GF-D8 (cell line): ENCODE measurements around the gene MEIOSIN.
"Not testable (repeated sequence)": the region's sequence is repeated elsewhere in the genome, so short reads cannot be mapped to it uniquely, and the experiment has no call there.

Experiments used
- DNase-seq: peaks from one replicate; lab custom pipeline; 2025; lab: John Stamatoyannopoulos, UW

MEIOSIN gene

GRCh38 chr19:45780448-45781213 is 47.4 kb downstream of the MEIOSIN start:
- DNase-seq, result no peak

DNA sequence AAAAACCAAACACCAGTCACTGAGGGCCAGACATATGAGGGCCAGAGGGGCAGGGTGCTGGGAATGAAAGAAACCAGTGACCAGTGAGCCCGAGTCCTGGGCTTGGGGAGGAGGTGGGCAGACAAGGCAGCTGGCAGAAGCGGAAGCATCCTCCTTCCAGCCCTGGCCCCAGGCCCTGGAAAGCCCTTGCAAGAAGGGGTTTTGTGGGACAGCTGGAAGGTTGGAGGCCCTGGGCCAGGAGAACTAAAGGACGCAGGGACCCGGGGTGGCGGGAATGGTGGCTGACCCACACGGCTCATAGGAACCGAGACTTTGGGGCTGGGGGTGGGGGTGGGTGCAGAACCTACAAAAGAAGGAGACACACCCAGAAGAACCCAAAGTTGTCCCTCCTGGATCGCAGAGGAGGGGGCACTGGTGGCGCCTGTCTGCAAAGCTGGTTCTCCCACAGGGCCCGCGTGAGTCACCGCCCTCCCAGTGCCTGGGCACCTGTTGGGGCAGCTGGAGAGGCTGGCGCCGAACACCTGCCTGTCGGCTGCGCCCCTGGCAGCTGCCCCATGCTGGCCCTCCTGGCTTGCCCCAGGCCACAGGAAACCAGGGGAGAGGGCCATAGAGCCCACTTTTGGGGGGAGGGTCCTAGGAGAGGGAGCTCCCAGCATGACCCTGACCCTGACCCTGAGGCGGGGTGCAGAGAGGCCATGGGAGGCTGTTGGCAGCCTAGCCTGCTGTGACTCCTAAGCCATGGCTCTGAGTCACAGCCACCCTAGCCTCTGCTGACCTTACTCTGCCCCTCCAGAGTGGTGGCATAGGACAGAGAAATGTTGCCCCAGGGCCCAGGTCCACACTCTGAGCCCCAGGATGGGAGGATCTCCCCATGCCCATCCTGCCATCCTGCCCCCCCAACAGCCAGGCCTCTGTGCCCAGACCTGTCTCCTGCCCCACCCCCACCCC is 48.2 kb downstream of the MEIOSIN start:
- no peak for DNase-seq

DNA sequence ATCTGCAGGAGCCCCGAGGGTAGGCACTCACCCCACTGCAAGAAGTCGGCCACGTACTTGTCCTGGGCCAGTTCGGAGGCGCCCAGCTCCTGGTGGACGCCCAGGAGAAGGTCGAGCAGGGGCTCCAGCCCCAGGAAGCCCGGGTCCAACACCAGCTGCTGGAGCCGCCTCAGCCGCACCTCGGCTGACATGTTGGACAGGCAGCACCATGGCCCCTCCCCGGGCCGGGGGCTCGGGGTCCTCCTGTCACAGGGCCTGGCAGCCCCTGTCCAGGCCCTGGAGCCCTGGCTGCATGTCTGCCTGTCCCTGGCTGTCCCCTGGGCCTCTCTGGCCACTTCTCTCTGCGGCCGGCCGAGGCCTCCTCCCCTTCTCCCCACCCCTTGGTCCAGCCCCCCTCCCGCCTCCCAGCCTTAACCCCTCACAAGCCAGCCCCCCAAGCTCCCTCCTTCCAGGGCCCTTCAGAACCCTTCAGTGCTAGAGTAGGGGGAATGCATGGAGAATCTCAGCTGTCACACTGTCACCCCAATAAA is 49.0 kb downstream of the MEIOSIN start, which contains the start of gene DMPK:
DMPK (minus strand) TSS at position 329 of the 530 bp plus-strand sequence; CDS start at position 191, 138 bp downstream.
- DNase-seq, result no peak

DNA sequence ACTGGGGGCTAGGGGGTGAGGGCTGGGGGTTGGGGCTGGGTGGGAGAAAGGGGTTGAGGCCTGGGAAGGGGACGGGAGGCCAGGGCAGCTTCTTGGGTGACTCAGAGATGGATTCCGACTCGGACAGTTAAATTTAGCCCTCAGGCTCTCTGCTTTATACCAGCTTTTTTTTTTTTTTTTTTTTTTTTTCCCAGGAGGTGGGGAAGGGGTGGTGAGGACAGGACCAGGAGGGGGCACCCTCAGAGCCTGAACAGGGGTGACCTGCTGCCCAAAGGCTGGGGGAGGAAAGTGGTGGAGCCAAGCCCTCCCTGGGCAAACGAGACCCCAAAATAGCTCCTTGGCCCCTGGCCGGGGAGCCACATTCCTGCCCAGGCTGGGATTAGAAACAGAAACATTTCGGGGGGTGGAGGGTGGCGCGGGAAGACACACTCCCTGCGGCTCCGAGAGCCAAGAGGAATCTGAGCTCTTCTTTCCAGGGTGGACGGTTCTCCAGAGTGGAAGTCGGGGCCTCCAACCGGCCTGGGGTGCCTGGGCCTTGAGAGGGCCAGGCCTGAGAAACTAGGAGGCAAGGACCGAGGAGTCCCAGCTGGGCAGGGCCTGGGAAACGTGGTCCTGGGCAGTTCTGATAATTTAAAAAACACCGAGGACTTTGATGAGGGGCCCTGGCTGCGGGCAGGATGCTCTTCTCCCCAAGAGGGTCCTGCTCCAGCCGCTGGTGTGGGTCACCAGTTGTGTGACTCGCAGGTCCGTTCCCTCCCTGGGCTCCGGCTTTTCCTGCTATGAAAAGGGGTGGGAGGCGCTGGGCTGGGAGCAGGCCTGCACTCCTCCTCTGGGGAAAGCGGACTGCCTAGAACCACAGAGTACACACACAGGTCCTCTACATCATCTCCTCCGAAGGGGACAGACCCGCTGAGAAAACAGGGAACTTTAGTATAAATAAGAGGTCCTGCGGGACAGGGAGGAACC is 49.9 kb downstream of the MEIOSIN start:
- no peak for DNase-seq

DNA sequence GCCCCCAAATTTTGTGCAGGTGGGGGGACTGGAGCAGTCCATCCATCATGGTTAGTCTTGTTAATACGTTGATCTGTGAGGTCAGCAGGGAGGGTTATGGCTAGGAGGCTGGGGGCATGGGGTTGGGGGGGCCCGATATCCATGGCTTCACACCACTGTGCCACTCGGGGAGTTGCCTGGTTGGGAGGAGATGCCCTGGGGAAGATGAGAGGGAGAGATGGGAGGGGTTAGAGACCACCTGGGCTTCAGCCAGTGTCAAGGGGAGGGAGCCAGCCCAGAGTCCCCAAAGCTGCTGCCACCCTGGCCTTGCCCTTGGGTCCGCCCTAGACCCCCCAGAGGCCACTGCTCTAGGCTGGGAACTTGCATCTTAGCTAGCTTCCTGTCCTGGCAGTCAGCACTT is 50.9 kb downstream of the MEIOSIN start:
- no peak for DNase-seq

DNA sequence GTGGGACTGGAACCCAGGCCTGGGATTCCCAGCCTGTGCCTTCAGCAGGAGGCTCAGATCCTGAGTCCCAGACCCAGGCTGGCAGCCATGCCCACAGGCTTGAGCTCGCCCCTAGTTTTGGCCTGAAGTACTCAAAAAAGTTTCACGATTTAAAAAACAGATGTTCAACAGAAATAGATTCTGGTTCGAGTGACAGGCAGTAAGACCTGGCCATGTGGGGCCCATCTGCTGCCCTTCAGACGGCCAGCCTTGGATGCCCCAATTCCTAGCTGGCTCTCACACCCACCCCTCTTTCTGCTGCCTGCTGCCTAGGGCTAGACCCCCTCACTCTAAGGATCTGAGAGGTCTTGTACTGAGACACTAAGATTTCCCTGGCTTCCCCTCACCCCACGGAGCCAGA is 51.9 kb downstream of the MEIOSIN start:
- DNase-seq, result no peak

DNA sequence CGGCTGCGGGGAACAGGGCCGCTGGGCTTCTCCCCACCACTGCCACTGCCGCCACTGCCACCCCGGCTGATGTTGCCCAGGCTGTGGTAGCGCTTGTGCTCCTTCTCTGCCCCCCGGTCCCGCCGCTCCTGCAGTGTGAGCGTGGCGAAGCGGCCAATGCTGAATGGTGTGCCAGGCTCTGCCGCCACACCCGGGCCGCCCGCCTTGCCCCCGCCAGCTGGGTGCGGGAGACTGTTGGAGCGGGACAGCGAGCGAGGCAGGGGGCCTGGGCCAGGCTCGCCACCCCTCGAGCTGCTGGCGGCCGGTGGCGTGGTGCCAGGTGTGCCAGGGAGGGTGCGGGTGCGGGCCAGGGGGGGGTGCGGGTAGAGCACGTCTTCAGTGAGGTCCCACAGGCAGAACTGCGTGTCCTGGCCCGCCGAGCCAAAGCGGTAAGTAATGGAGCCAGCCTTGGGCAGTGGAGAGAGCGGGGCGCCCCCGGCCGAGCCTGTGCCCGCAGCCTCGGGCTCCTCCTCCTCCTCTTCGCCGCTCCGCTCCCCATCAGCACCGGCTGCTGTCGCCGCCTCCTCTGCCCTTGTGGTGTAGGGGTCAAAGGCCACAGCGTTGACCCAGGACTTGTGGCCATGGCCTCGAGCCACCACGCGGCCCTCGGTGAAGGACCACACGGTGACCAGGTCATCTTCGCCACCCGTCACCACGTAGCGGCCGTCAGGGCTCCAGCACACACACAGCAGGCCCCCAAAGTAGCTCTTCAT is 52.7 kb downstream of the MEIOSIN start:
- no peak for DNase-seq

GRCh38 chr19:45786533-45786894 is 53.3 kb downstream of the MEIOSIN start:
- no peak for DNase-seq

DNA sequence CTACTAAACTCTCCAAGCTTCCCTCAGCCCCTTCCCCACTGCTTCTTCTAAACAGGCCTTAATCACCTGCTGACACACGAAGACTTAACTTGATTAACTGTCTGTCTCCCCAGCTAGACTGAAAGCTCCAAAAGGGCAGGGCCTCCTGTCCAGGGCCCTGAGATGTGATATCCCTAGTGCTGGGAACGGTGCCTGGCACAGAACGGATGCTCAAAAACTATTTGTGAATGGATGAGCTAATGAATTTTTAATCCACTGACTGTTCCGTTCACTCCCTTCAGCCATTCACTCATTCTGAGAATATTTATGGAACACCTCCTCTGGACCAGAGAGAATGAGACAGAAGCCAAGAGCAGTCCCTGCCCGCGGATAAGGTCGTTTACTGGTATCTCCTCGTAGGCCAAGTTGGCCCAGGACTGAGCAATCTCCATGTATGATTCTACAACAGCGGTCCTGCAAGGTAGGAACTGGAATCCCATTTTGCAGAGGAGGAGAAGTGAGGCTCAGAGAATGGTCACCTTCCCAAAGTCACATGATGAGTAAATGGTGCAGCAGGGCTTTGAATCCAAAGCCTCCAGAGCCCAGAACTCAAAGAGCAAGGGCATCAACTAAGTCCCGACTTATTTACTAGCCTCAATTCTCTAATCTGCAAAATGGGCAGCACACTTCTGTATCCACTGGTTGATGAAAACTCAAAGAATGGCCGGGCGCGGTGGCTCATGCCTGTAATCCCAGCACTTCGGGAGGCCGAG is 56.0 kb downstream of the MEIOSIN start:
- no peak for DNase-seq

DNA sequence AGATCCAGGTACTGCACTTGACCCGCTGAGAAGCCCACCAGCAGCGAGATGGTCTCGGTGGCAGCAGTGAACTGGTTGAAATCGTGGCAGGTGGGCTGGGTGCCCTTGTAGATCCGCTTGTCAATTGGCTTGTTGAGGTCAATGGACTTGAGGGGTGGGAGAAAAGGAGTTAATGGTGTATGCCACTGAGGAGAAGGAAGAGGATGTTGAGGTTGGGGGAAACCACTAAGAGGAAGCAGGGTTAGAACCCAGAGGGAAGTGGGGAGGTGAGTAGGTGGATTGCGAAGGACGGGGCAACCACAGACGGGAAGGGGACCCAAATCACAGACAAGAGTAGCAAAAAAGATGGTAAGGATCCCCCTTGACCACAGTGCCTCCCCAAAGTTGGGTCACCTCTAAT is 57.7 kb downstream of the MEIOSIN start:
- peak; percentile 85 for DNase-seq

DNA sequence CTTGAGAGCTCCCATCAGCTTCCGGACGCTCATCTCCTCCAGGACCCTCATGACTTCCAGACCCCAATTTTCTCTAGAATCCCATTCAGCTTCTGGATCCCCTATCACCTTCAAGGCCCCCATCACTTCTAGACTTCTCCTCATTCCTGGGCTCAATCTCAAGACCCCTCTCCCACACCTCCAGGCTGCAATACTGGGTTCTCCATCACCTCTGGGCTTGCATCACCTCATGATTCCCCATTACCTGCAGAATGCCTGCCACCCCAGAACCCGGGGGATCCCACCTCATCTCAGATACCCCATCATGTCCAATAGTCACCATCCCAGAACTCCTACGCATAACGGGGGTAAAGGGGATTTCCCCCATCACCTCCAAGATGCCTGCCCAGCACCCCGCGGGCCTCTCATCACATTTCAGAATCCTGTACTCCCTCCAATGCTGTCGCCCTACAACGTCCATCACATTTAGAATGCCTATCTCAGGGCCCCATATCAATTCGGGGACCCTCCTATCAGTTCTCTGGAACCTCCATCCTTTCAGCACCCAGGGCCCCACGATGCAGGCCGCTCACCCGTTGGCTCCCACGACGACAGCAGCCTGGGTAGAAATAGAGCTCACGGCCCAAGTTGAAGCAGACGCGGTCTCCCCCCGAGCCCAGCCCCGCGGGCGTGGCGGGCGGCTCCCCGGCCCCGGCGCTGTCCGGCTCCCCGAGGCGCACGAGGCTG is 58.7 kb downstream of the MEIOSIN start:
- no peak for DNase-seq

DNA sequence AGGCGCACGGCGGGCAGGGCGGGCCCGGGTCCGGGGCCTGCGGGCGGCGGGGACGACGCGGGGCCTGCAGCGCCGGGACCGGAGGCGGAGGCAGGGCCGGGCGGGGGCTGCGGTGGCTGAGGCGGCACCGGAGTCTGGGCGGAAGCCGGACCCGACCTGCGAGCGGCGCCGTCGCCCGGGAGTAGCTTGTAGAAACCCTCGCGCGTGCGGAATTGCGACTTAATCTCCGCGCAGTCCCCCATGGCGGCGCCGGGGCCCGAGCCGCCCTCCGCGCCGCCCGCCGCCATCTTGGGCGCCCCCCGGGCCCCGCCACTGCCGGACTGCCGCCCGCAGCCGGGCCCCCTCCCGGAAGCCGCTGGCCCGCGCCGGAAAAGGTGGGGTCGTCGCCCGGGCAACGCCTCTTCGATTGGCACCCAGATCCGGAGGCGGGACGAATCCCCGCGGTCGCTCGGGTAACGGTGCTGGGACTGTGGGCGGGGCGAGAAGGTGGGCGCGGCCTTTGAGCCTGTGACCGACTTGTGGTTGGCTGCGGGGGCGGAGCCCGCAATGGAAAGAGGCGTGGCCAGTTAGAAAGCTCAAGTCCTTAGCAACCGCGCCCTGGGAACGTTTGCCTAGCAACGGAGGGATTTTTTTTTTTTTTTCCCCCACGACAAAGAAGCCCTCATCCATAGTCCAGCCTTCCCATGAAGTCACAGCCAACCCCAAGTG is 59.4 kb downstream of the MEIOSIN start, which contains the start of gene DMWD:
DMWD (minus strand) TSS at position 376 of the 708 bp plus-strand sequence; CDS start at position 287, 89 bp downstream.
- DNase-seq, result peak; percentile 80

- DNase-seq, result no peak
Measured at GRCh38 chr19:45793178-45793564, 59.9 kb downstream of the MEIOSIN start.

DNA sequence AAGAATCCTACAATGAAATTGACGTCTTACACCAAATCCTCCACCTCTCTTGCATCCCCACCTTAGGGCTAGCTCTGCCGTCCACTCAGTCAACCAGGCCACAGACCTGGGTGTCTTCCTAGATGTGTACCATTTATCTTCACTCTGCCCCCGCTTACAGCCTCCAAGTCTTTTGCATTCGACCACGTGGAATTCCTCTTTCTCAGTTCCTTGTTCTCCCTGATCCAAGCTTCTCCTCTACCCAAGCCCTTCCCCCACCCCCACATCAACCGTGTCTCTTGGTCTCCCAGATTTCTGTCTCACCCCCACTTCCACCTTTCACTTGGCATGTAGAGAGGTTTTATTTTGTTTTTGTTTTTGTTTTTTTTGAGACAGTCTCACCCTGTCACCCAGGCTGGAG is 60.6 kb downstream of the MEIOSIN start:
- DNase-seq, result no peak

DNA sequence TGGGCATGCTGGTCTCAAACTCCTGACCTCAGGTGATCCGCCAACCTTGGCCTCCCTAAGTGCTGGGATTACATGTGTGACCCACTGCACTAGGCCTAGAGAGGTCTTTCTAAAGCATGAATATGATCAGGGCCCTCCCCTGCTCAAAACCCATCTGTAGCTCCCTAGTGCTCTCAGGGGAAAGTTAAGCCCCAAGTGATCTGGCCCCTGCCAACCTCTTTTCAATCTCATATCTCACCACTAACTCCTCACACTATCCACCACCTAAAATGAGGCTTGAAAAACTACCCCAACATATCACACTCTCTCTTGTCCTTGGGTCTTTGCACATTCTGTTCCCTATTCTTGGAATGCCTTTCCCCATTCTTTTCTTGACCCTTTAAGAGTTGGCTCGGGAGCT is 61.4 kb downstream of the MEIOSIN start:
- no peak for DNase-seq

DNA sequence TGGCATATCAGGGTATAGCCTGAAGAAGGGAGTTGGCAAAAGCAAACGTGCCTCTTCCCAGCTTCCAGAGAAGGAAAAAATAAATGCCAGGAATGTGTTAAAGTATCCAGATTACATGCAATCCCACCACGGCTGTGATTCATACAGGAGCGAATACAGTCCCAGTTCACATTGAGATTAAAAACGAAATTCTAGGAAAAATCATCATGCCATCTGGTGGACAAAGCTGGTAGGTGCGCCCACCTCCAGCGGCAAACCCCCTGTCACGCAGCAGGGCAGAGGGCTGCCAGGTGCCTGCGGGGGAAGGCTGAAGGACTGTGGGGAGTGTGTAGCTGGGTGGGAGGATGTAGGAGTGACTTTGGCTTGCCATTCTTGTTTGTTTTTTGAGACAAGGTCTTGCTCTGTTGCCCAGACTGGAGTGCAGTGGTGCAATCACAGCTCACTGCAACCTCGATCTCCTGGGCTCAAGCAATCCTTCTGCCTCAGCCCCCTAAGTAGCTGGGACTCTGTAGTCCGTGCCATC is 65.8 kb downstream of the MEIOSIN start:
- no peak for DNase-seq

GRCh38 chr19:45799541-45799940 is 66.3 kb downstream of the MEIOSIN start:
- DNase-seq, result not testable (repeated sequence)

- no peak for DNase-seq
Measured at GRCh38 chr19:45800070-45800553, 66.9 kb downstream of the MEIOSIN start.
